Stimulated activated effector memory CD8-positive, alpha-beta T cell treated with anti-CD3 and anti-CD28 coated beads, Interleukin-12 subunit alpha, Interleukin-12 subunit beta, amount 100 ng/mL, for 72 hours (primary cell): ENCODE results near the gene ADCY4.

Experiments used
- ATAC-seq: fragments of 150-1000 bp; cut with Tn5 transposase; 2 replicates; pipeline ENCODE4 v1.10.0; 2021
- DNase-seq, 2 donors: peaks; one replicate each; pipeline ENCODE4 v3.0.0; 2021 to 2022; ENCODE audit warnings: low spot score in 2 of 2
- H3K27ac Mint-ChIP-seq: one replicate; pipeline ENCODE4 v1.8.0; 2022; ENCODE audit warnings: mild to moderate bottlenecking, mixed read lengths
- H3K36me3 Mint-ChIP-seq: one replicate; pipeline ENCODE4 v1.8.0; 2022; ENCODE audit warnings: mild to moderate bottlenecking, mixed read lengths
- H3K4me1 Mint-ChIP-seq: one replicate; pipeline ENCODE4 v1.8.0; 2022; ENCODE audit warnings: mixed read lengths
- H3K4me3 Mint-ChIP-seq: one replicate; pipeline ENCODE4 v1.8.0; 2022; ENCODE audit warnings: mild to moderate bottlenecking, mixed read lengths
- H3K9me3 Mint-ChIP-seq: one replicate; pipeline ENCODE4 v1.8.0; 2022; ENCODE audit warnings: mixed read lengths

Gene ADCY4

GRCh38 chr14:24273422-24273998, 61.4 kb downstream of the ADCY4 start:
- no peak overlapping the region for H3K4me3 Mint-ChIP-seq
- DNase-seq (no peak), ATAC-seq (no peak)
- no peaks in the 10 kb centered on the region for H3K9me3 Mint-ChIP-seq
- H3K27ac Mint-ChIP-seq = peak overlapping the region; percentile 0
- H3K4me1 Mint-ChIP-seq = peaks cover 53% of the 10 kb centered on the region
- H3K36me3 Mint-ChIP-seq = peaks cover 16% of the 10 kb centered on the region

GRCh38 chr14:24272467-24272866, 62.4 kb downstream of the ADCY4 start:
- no peak for ATAC-seq
- peaks cover 48% of the 10 kb centered on the region for H3K4me1 Mint-ChIP-seq
- peak overlapping the region; percentile 79 for H3K4me3 Mint-ChIP-seq
- H3K36me3 Mint-ChIP-seq = peaks cover 20% of the 10 kb centered on the region
- peak overlapping the region; percentile 91 for H3K27ac Mint-ChIP-seq
- no peaks in the 10 kb centered on the region for H3K9me3 Mint-ChIP-seq
- DNase-seq = no peak

DNA sequence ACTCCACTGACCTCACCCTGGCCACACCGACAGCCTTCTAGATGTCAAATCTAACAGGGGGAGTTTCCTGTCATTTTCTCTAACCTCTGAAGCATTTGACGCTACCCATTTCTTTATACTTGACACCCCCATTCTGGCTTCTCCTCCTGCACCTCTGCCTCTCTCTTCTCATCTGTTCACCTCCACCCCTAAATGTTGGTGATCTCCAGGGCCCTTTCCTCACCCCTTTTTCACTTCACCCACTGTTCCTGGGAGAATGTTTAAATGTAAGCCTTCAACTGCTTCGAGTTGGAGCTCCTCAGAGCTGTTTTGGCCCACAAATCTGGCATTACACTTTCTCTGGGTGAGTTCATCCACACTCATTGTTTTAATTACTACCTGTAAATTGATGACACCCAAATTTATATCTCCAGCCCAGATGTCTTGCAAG, 63.0 kb downstream of the ADCY4 start:
- no peak for ATAC-seq
- H3K4me3 Mint-ChIP-seq = peak overlapping the region; percentile 79
- H3K9me3 Mint-ChIP-seq = no peaks in the 10 kb centered on the region
- peaks cover 48% of the 10 kb centered on the region for H3K4me1 Mint-ChIP-seq
- DNase-seq = no peak
- peak overlapping the region; percentile 91 for H3K27ac Mint-ChIP-seq
- peaks cover 26% of the 10 kb centered on the region for H3K36me3 Mint-ChIP-seq

GRCh38 chr14:24271134-24271833, 63.6 kb downstream of the ADCY4 start, which contains the start of gene RABGGTA:
Gene RABGGTA (minus strand): TSS chr14:24271597. CDS start chr14:24271115, 482 bp downstream.
- peak within 1 kb of the TSS; percentile 79 for H3K4me3 Mint-ChIP-seq
- no peaks in the 10 kb centered on the region for H3K9me3 Mint-ChIP-seq
- peaks cover 28% of the 10 kb centered on the region for H3K36me3 Mint-ChIP-seq
- DNase-seq = peak; percentile 78 to 93
- H3K27ac Mint-ChIP-seq = peak within 1 kb of the TSS; percentile 91
- H3K4me1 Mint-ChIP-seq = peaks cover 53% of the 10 kb centered on the region
- ATAC-seq = peak; percentile 92

- Mint-ChIP-seq H3K4me3 (peak overlapping the region; percentile 79), H3K4me1 (peaks cover 54% of the 10 kb centered on the region), H3K9me3 (no peaks in the 10 kb centered on the region), H3K27ac (peak overlapping the region; percentile 91), H3K36me3 (peaks cover 28% of the 10 kb centered on the region)
- ATAC-seq (no peak), DNase-seq (no peak)
Observed at GRCh38 chr14:24270537-24271133, 64.2 kb downstream of the ADCY4 start.

- DNase-seq (no peak), ATAC-seq (no peak)
- Mint-ChIP-seq H3K4me3 (peak overlapping the region; percentile 79), H3K27ac (peak overlapping the region; percentile 91), H3K36me3 (peaks cover 28% of the 10 kb centered on the region), H3K4me1 (peaks cover 54% of the 10 kb centered on the region), H3K9me3 (no peaks in the 10 kb centered on the region)
Observed at GRCh38 chr14:24269910-24270536, 64.8 kb downstream of the ADCY4 start.

GRCh38 chr14:24269368-24269767, 65.5 kb downstream of the ADCY4 start:
- Mint-ChIP-seq H3K36me3 (peaks cover 28% of the 10 kb centered on the region), H3K27ac (no peak overlapping the region), H3K4me3 (no peak overlapping the region), H3K9me3 (no peaks in the 10 kb centered on the region), H3K4me1 (peaks cover 53% of the 10 kb centered on the region)
- DNase-seq (no peak), ATAC-seq (no peak)
